K562 (cell line): ENCODE results near the gene LRRC43. TPM values are rescaled to one million over a fixed set of nuclear protein-coding genes. Genes with fewer than 3 reads are reported as not detected.
A peak's percentile ranks its signal among the peaks of the same experiment; 100 is the strongest.

Experiments used
- ATAC-seq: fragments of 200-7000 bp; cut with Tn5 transposase; 3 replicates; pipeline ENCODE4 v1.9.1; 2020; ENCODE audit warnings: moderate library complexity
- BruUV-seq: library from RNA; stranded (reverse); fragments of 400-500 nt; replicated peaks from 2 replicates; lab custom pipeline; 2021; lab: Mats Ljungman, UMichigan
- CTCF ChIA-PET: fragments of 300-600 bp; formaldehyde crosslinking; extraction: SDS; loops from one replicate; lab custom pipeline; 2021; ENCODE audit warnings: low intra/inter-chr PET ratio; lab: Yijun Ruan, JAX
- POLR2A ChIA-PET: fragments of 300-600, 350-650 bp; sonication (Branson Sonifier 250); formaldehyde crosslinking; extraction: SDS; loops from one replicate; lab custom pipeline; 2021; ENCODE audit warnings: antibody characterized with exemption, inconsistent platforms; lab: Yijun Ruan, JAX
- DNase-seq, 4 experiments: peaks; one replicate each; pipeline versions ENCODE4 v3.0.0 to v3.0.0-alpha.2; 2011 to 2018; ENCODE audit warnings: low spot score in 3 of 4, mixed read lengths in 3 of 4; ENCODE audit errors: extremely low read depth in 1 of 4
- FAIRE-seq: peaks from 2 replicates; lab custom pipeline; 2011; peaks lifted over from hg19 to GRCh38; lab: Jason Lieb, UNC
- H2AFZ ChIP-seq: 2 replicates; pipeline ENCODE4 v1.6.0; 2011; ENCODE audit warnings: low read depth, low read length, control low read depth, inconsistent platforms
- H3K27ac ChIP-seq: fragments of 200-600 bp; 3 replicates; pipeline ENCODE4 v1.8.0; 2011; ENCODE audit warnings: low read depth, mild to moderate bottlenecking, control low read depth, inconsistent platforms, low read length, moderate library complexity, mixed read lengths; ENCODE audit errors: extremely low read depth
- H3K27me3 ChIP-seq, 2 experiments: fragments of 300-600 bp in 1 of 2; 2 replicates in 1 of 2; 3 replicates in 1 of 2; pipeline versions ENCODE4 v1.6.0 to v1.8.0; 2011; ENCODE audit warnings: inconsistent platforms in 2 of 2, low read length in 2 of 2, mild to moderate bottlenecking in 1 of 2, mixed read lengths in 1 of 2, moderate library complexity in 1 of 2; ENCODE audit not compliant: control insufficient read depth in 2 of 2, insufficient read depth in 2 of 2
- H3K36me3 ChIP-seq: fragments of 300-600 bp; 3 replicates; pipeline ENCODE4 v1.8.0; 2011; ENCODE audit warnings: mild to moderate bottlenecking, low read length, inconsistent platforms; ENCODE audit not compliant: control insufficient read depth, insufficient read depth
- H3K4me1 ChIP-seq, 2 experiments: fragments of 200-600 bp in 1 of 2; replicated peaks in 1 of 2; 2 replicates in 1 of 2; 3 replicates in 1 of 2; pipeline versions ENCODE4 v1.5.1 to v1.8.0; 2011; ENCODE audit warnings: inconsistent platforms in 2 of 2, low read length in 2 of 2, mild to moderate bottlenecking in 1 of 2, mixed read lengths in 1 of 2, moderate library complexity in 1 of 2; ENCODE audit not compliant: control insufficient read depth in 2 of 2, insufficient read depth in 2 of 2
- H3K4me2 ChIP-seq: 2 replicates; pipeline ENCODE4 v1.6.1; 2011; ENCODE audit warnings: low read length, control low read depth, inconsistent platforms, mixed read lengths; ENCODE audit not compliant: insufficient read depth
- H3K4me3 ChIP-seq: fragments of 200-600 bp; sonication (generic), shearing (Covaris generic); 2 replicates; pipeline ENCODE4 v1.5.1; 2016; ENCODE audit warnings: control low read depth, inconsistent platforms
- H3K79me2 ChIP-seq: fragments of 200-600 bp; 3 replicates; pipeline ENCODE4 v1.8.0; 2011; ENCODE audit warnings: low read length, inconsistent platforms; ENCODE audit not compliant: control insufficient read depth, insufficient read depth
- H3K9ac ChIP-seq, 2 experiments: 2 replicates each; pipeline versions ENCODE4 v1.6.0 to v1.6.1; 2011; ENCODE audit warnings: low read depth in 2 of 2, low read length in 2 of 2, control low read depth in 1 of 2, inconsistent platforms in 1 of 2, mild to moderate bottlenecking in 1 of 2, mixed read lengths in 1 of 2; ENCODE audit not compliant: insufficient read depth in 1 of 2
- H3K9me1 ChIP-seq: one replicate; pipeline ENCODE4 v1.6.0; 2011; ENCODE audit warnings: inconsistent platforms, mild to moderate bottlenecking, low read length, moderate library complexity; ENCODE audit not compliant: control insufficient read depth, insufficient read depth
- H3K9me3 ChIP-seq: replicated peaks from 2 replicates; pipeline ENCODE4 v1.5.1; 2011; ENCODE audit warnings: low read depth, low read length, inconsistent platforms; ENCODE audit not compliant: control insufficient read depth, insufficient read depth
- H4K20me1 ChIP-seq: replicated peaks from 2 replicates; pipeline ENCODE4 v1.6.1; 2011; ENCODE audit warnings: low read length, inconsistent platforms, mixed read lengths; ENCODE audit not compliant: control insufficient read depth, insufficient read depth
- HDAC1 ChIP-seq, 2 experiments: fragments of 450-650 bp; IDR thresholded peaks; 2 replicates each; pipeline ENCODE4 v1.6.1; 2016 to 2017; ENCODE audit warnings: inconsistent platforms in 1 of 2, mild to moderate bottlenecking in 1 of 2, moderate library complexity in 1 of 2
- HDAC2 ChIP-seq: fragments of 450-650 bp; IDR thresholded peaks from 2 replicates; pipeline ENCODE4 v1.6.1; 2016; ENCODE audit warnings: mild to moderate bottlenecking
- KDM1A ChIP-seq, 2 experiments: fragments of 450-650 bp; IDR thresholded peaks; 2 replicates each; pipeline ENCODE4 v1.6.1; 2016; ENCODE audit warnings: mild to moderate bottlenecking in 2 of 2
- NRF1 ChIP-seq, 2 experiments: fragments of 450-650 bp; IDR thresholded peaks in 1 of 2; conservative IDR thresholded peaks in 1 of 2; 2 replicates each; pipeline ENCODE4 v1.6.1; 2014; ENCODE audit warnings: mild to moderate bottlenecking in 2 of 2
- RCOR1 ChIP-seq, 2 experiments: IDR thresholded peaks; 2 replicates each; pipeline ENCODE4 v1.6.1; 2012; ENCODE audit warnings: low read depth in 2 of 2, low read length in 2 of 2, borderline replicate concordance in 1 of 2, improper control_type of control experiment in 1 of 2
- WGBS: fragments of 100-300 bp; shearing (Covaris generic); methylation state at CpG from one replicate; pipeline ENCODE4 v1.1.6; 2016; ENCODE audit warnings: low coverage, mixed read lengths; ENCODE audit not compliant: insufficient coverage; ENCODE audit errors: missing lambda C conversion rate; 5-methylcytosine and 5-hydroxymethylcytosine counted together
- in situ Hi-C: fragments of 300-500 bp; cut with MboI; formaldehyde crosslinking; loops from 4 replicates; pipeline ENCODE4 v1.15.0; 2018; ENCODE audit warnings: inconsistent platforms, mixed read lengths
- intact Hi-C: fragments of 100-400 bp; cut with micrococcal nuclease; formaldehyde crosslinking; loops from 2 replicates; pipeline ENCODE4 v1.14.2; 2022
- polyA plus RNA-seq, 8 experiments: library from polyadenylated mRNA; depleted of rRNA in 4 of 8; stranded (reverse) in 5 of 8; unstranded in 3 of 8; fragments of >200 nt; fragmentation: Nextera tagmentation in 2 of 8; fragmentation: Illumina TruSeq in 1 of 8; extraction: Ambion mirVana in 2 of 8; extraction: Trizol in 1 of 8; gene quantifications; 2 replicates each; pipeline versions ENCODE4 v1.2.1 to v1.2.3, GENCODE V29; 2011 to 2014; ENCODE audit warnings: inconsistent platforms in 1 of 8, missing spikeins in 1 of 8
- total RNA-seq, 7 experiments: library from RNA; depleted of rRNA in 6 of 7; stranded (reverse); fragments of >200 nt in 6 of 7; fragmentation: Illumina TruSeq in 2 of 7; extraction: Trizol in 2 of 7; gene quantifications; 2 replicates each; pipeline versions ENCODE4 v1.2.1 to v1.2.3, GENCODE V29; 2011 to 2021; ENCODE audit warnings: low replicate concordance in 1 of 7
- TF ChIP-seq, protein P1 (sequence below): fragments of 250-450 bp; sonication (Bioruptor Pico); IDR thresholded peaks from 2 replicates; pipeline ENCODE4 v1.6.1; 2021; ENCODE audit warnings: mild to moderate bottlenecking

Gene LRRC43
- total and polyA plus RNA-seq, 9 of the 15 experiments (the other 6 are each of a cell fraction or from before 2014, with no cell fraction given) = 0.19 TPM; not detected in 8

DNA sequence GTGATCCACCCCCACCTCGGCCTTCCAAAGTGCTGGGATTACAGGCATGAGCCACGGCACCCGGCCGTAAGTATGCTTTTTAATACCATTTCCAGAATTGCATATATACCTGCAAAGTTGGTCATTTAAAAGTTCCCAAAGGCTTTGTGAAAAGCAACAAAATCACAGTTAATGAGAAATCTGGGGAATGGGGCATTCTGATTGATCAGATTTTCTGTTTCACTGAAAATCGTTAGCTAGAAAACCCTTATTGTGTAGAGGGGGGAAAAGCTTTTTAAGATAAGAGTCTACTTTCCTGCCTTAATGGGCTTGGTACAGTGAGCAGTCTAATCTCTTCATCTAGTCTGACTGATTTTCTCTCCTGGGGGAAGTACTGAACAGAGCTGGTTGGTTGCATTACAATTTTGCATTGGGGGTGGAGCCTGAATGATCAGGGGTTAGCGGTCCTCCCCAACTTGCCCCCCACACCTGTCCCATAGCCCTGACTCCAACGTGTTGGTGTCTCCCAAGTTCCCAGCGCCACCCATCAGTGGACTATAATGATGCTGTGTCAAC is 32.7 kb upstream of the LRRC43 start:
- POLR2A ChIA-PET = no interaction called here
- no peak for ATAC-seq
- H3K36me3 ChIP-seq = no peaks in the 10 kb centered on the region
- 14% methylated on average over 8 of the region's 8 CpGs for WGBS
- BruUV-seq = no TSS peak
- no peak overlapping the region for H3K9ac ChIP-seq
- peaks cover 25% of the 10 kb centered on the region; the same call in 1 of the 2 replicates for H4K20me1 ChIP-seq
- no peak overlapping the region for H2AFZ ChIP-seq
- CTCF ChIA-PET = no interaction called here
- peaks cover 2 to 14% of the 10 kb centered on the region in 2 experiments; a peak in 2 of 5 replicates for H3K27me3 ChIP-seq
- DNase-seq = no peak
- H3K9me1 ChIP-seq = peaks cover 9% of the 10 kb centered on the region
- TF ChIP-seq, protein P1, sequence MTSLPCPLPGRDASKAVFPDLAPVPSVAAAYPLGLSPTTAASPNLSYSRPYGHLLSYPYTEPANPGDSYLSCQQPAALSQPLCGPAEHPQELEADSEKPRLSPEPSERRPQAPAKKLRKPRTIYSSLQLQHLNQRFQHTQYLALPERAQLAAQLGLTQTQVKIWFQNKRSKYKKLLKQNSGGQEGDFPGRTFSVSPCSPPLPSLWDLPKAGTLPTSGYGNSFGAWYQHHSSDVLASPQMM (CRISPR knock-in tag) = no peak
- TF ChIP-seq NRF1 (conservative IDR thresholded peaks at IDR 0.05 in 1 of 2, IDR thresholded peaks at IDR 0.05 in 1 of 2) (no peak), HDAC2 (peak; percentile 52; the same call in 1 of the 2 replicates), KDM1A (IDR thresholded peaks at IDR 0.05) (peak; percentile 97 to 98), RCOR1 (IDR thresholded peaks at IDR 0.05; ENCODE audit: borderline replicate concordance in 1 of 2, low read depth in 2 of 2, low read length in 2 of 2) (peak in 1 of 2 experiments; percentile 72; a peak in 2 of 4 replicates), HDAC1 (IDR thresholded peaks at IDR 0.05) (peak in 1 of 2 experiments; percentile 60; a peak in 2 of 4 replicates)
- no peak overlapping the region for H3K4me3 ChIP-seq
- no peak overlapping the region for H3K27ac ChIP-seq
- no peaks in the 10 kb centered on the region for H3K9me3 ChIP-seq
- peaks cover 0 to 9% of the 10 kb centered on the region in 2 experiments; a peak in 4 of 5 replicates for H3K4me1 ChIP-seq
- H3K4me2 ChIP-seq = no peak overlapping the region
- intact Hi-C loops = no loop called here
- peak; percentile 15 for FAIRE-seq
- in situ Hi-C loops = no loop called here
- no peaks in the 10 kb centered on the region for H3K79me2 ChIP-seq
